ENCODE measurements around the gene HOMER3.

HOMER3 gene

GRCh38 chr19:18879579-18880373 is 61.2 kb downstream of the HOMER3 start:
- no peak for DNase-seq (ENCODE audit: low read depth in 2 of 2)

All from stimulated activated CD4-positive, alpha-beta T cell treated with anti-CD3 and anti-CD28 coated beads, Interleukin-12 subunit alpha, Interleukin-12 subunit beta, amount 100 ng/mL, for 24 hours (primary cell).